ENCODE data around the gene ANTXR2.
"Not testable (repeated sequence)": the region's sequence is repeated elsewhere in the genome, so short reads cannot be mapped to it uniquely, and the experiment has no call there.

The ANTXR2 gene

GRCh38 chr4:79889026-79889425 is 184.0 kb downstream of the ANTXR2 start:
- not testable (repeated sequence) for H4K5ac ChIP-seq (ENCODE audit: low read length); H3K79me2 ChIP-seq (ENCODE audit: control insufficient read depth, insufficient read depth, low read length); H3K56ac ChIP-seq (ENCODE audit: low read length); H3K4ac ChIP-seq (ENCODE audit: low read depth, low read length); H3K79me1 ChIP-seq (ENCODE audit: low read length); H3K4me1 ChIP-seq (ENCODE audit: control insufficient read depth, low read depth, low read length); H2BK15ac ChIP-seq (replicated peaks; ENCODE audit: low read depth); DNase-seq; H3K4me3 ChIP-seq (ENCODE audit: low read length); H2BK120ac ChIP-seq (ENCODE audit: low read depth, low read length); H3K4me2 ChIP-seq (ENCODE audit: low read length); H2AK5ac ChIP-seq (ENCODE audit: low read length); H3K36me3 ChIP-seq (ENCODE audit: control insufficient read depth, insufficient read depth, low read length); H3K27me3 ChIP-seq (ENCODE audit: insufficient read depth, low read length, poor library complexity); H4K8ac ChIP-seq (ENCODE audit: low read depth, low read length); H3K27ac ChIP-seq (ENCODE audit: low read depth, low read length); H3K18ac ChIP-seq (ENCODE audit: low read length); H2BK5ac ChIP-seq (ENCODE audit: low read length); H3K9ac ChIP-seq (ENCODE audit: low read length); H3K23ac ChIP-seq (ENCODE audit: low read length)
- WGBS (ENCODE audit: extremely low coverage, insufficient coverage, low lambda C conversion rate) = no CpG with 5 or more reads among the region's 1 CpG

- no peak overlapping the region for H3K27ac ChIP-seq (ENCODE audit: low read depth, low read length)
These were observed 186.5 kb downstream of the ANTXR2 start for GRCh38 chr4:79886557-79886956.

GRCh38 chr4:79886021-79886420 is 187.0 kb downstream of the ANTXR2 start:
- no peak overlapping the region for H3K4me2 ChIP-seq (ENCODE audit: low read length)
- no peak for DNase-seq
- no peaks in the 10 kb centered on the region for H3K36me3 ChIP-seq (ENCODE audit: control insufficient read depth, insufficient read depth, low read length)
- no CpG with 5 or more reads among the region's 5 CpGs for WGBS (ENCODE audit: extremely low coverage, insufficient coverage, low lambda C conversion rate)
- no peak overlapping the region for H3K9ac ChIP-seq (ENCODE audit: low read length)
- H2BK5ac ChIP-seq (ENCODE audit: low read length) = no peak overlapping the region
- no peak overlapping the region for H2BK15ac ChIP-seq (replicated peaks; ENCODE audit: low read depth)
- no peaks in the 10 kb centered on the region for H3K79me2 ChIP-seq (ENCODE audit: control insufficient read depth, insufficient read depth, low read length)
- no peak overlapping the region for H3K18ac ChIP-seq (ENCODE audit: low read length)
- no peak overlapping the region for H4K8ac ChIP-seq (ENCODE audit: low read depth, low read length)
- H2BK120ac ChIP-seq (ENCODE audit: low read depth, low read length) = no peak overlapping the region
- H3K23ac ChIP-seq (ENCODE audit: low read length) = no peak overlapping the region
- H4K5ac ChIP-seq (ENCODE audit: low read length) = no peak overlapping the region
- H3K4me3 ChIP-seq (ENCODE audit: low read length) = no peak overlapping the region
- no peaks in the 10 kb centered on the region for H3K4me1 ChIP-seq (ENCODE audit: control insufficient read depth, low read depth, low read length)
- no peak overlapping the region for H3K56ac ChIP-seq (ENCODE audit: low read length)
- H2AK5ac ChIP-seq (ENCODE audit: low read length) = no peak overlapping the region
- no peak overlapping the region for H3K27ac ChIP-seq (ENCODE audit: low read depth, low read length)
- no peaks in the 10 kb centered on the region for H3K79me1 ChIP-seq (ENCODE audit: low read length)
- no peak overlapping the region for H3K4ac ChIP-seq (ENCODE audit: low read depth, low read length)
- H3K27me3 ChIP-seq (ENCODE audit: insufficient read depth, low read length, poor library complexity) = no peaks in the 10 kb centered on the region

More at GRCh38 chr4:79886557-79886956, 186.5 kb downstream of the ANTXR2 start:
- H3K56ac ChIP-seq (ENCODE audit: low read length) = no peak overlapping the region
- no peak overlapping the region for H2BK5ac ChIP-seq (ENCODE audit: low read length)
- no peak overlapping the region for H4K8ac ChIP-seq (ENCODE audit: low read depth, low read length)
- H3K79me2 ChIP-seq (ENCODE audit: control insufficient read depth, insufficient read depth, low read length) = no peaks in the 10 kb centered on the region
- no peak overlapping the region for H3K4me3 ChIP-seq (ENCODE audit: low read length)
- no peak overlapping the region for H2AK5ac ChIP-seq (ENCODE audit: low read length)
- H2BK120ac ChIP-seq (ENCODE audit: low read depth, low read length) = no peak overlapping the region
- no peaks in the 10 kb centered on the region for H3K4me1 ChIP-seq (ENCODE audit: control insufficient read depth, low read depth, low read length)
- H3K9ac ChIP-seq (ENCODE audit: low read length) = no peak overlapping the region
- no peak overlapping the region for H2BK15ac ChIP-seq (replicated peaks; ENCODE audit: low read depth)
- no peak overlapping the region for H3K18ac ChIP-seq (ENCODE audit: low read length)
- no peak overlapping the region for H3K4ac ChIP-seq (ENCODE audit: low read depth, low read length)
- H3K79me1 ChIP-seq (ENCODE audit: low read length) = no peaks in the 10 kb centered on the region
- H3K36me3 ChIP-seq (ENCODE audit: control insufficient read depth, insufficient read depth, low read length) = no peaks in the 10 kb centered on the region
- no peak overlapping the region for H4K5ac ChIP-seq (ENCODE audit: low read length)
- WGBS (ENCODE audit: extremely low coverage, insufficient coverage, low lambda C conversion rate) = no CpG with 5 or more reads among the region's 1 CpG
- H3K4me2 ChIP-seq (ENCODE audit: low read length) = no peak overlapping the region
- no peaks in the 10 kb centered on the region for H3K27me3 ChIP-seq (ENCODE audit: insufficient read depth, low read length, poor library complexity)
- H3K23ac ChIP-seq (ENCODE audit: low read length) = no peak overlapping the region
- no peak for DNase-seq

GRCh38 chr4:79883290-79883689 is 189.7 kb downstream of the ANTXR2 start:
- Histone ChIP-seq H2BK15ac (replicated peaks; ENCODE audit: low read depth) (no peak overlapping the region), H3K4me3 (ENCODE audit: low read length) (no peak overlapping the region), H3K23ac (ENCODE audit: low read length) (no peak overlapping the region), H3K4me2 (ENCODE audit: low read length) (no peak overlapping the region), H3K4me1 (ENCODE audit: control insufficient read depth, low read depth, low read length) (no peaks in the 10 kb centered on the region), H2BK120ac (ENCODE audit: low read depth, low read length) (no peak overlapping the region), H3K79me1 (ENCODE audit: low read length) (no peaks in the 10 kb centered on the region), H2AK5ac (ENCODE audit: low read length) (no peak overlapping the region), H3K56ac (ENCODE audit: low read length) (no peak overlapping the region), H3K9ac (ENCODE audit: low read length) (no peak overlapping the region), H4K8ac (ENCODE audit: low read depth, low read length) (no peak overlapping the region), H4K5ac (ENCODE audit: low read length) (no peak overlapping the region), H3K36me3 (ENCODE audit: control insufficient read depth, insufficient read depth, low read length) (no peaks in the 10 kb centered on the region), H3K4ac (ENCODE audit: low read depth, low read length) (no peak overlapping the region), H2BK5ac (ENCODE audit: low read length) (no peak overlapping the region), H3K27ac (ENCODE audit: low read depth, low read length) (no peak overlapping the region), H3K18ac (ENCODE audit: low read length) (no peak overlapping the region), H3K79me2 (ENCODE audit: control insufficient read depth, insufficient read depth, low read length) (no peaks in the 10 kb centered on the region), H3K27me3 (ENCODE audit: insufficient read depth, low read length, poor library complexity) (no peaks in the 10 kb centered on the region)
- no peak for DNase-seq
- WGBS (ENCODE audit: extremely low coverage, insufficient coverage, low lambda C conversion rate) = no CpG with 5 or more reads among the region's 1 CpG

GRCh38 chr4:79882806-79883205 is 190.2 kb downstream of the ANTXR2 start:
- WGBS (ENCODE audit: extremely low coverage, insufficient coverage, low lambda C conversion rate) = no CpG with 5 or more reads among the region's 1 CpG
- Histone ChIP-seq H2BK120ac (ENCODE audit: low read depth, low read length) (no peak overlapping the region), H3K27ac (ENCODE audit: low read depth, low read length) (no peak overlapping the region), H4K8ac (ENCODE audit: low read depth, low read length) (no peak overlapping the region), H3K18ac (ENCODE audit: low read length) (no peak overlapping the region), H3K79me1 (ENCODE audit: low read length) (no peaks in the 10 kb centered on the region), H3K23ac (ENCODE audit: low read length) (no peak overlapping the region), H3K4me3 (ENCODE audit: low read length) (no peak overlapping the region), H2AK5ac (ENCODE audit: low read length) (no peak overlapping the region), H3K79me2 (ENCODE audit: control insufficient read depth, insufficient read depth, low read length) (no peaks in the 10 kb centered on the region), H2BK15ac (replicated peaks; ENCODE audit: low read depth) (no peak overlapping the region), H3K4me1 (ENCODE audit: control insufficient read depth, low read depth, low read length) (no peaks in the 10 kb centered on the region), H3K9ac (ENCODE audit: low read length) (no peak overlapping the region), H3K27me3 (ENCODE audit: insufficient read depth, low read length, poor library complexity) (no peaks in the 10 kb centered on the region), H3K36me3 (ENCODE audit: control insufficient read depth, insufficient read depth, low read length) (no peaks in the 10 kb centered on the region), H2BK5ac (ENCODE audit: low read length) (no peak overlapping the region), H3K4me2 (ENCODE audit: low read length) (no peak overlapping the region), H3K4ac (ENCODE audit: low read depth, low read length) (no peak overlapping the region), H4K5ac (ENCODE audit: low read length) (no peak overlapping the region), H3K56ac (ENCODE audit: low read length) (no peak overlapping the region)
- no peak for DNase-seq

GRCh38 chr4:79881407-79881806 is 191.6 kb downstream of the ANTXR2 start:
- Histone ChIP-seq H3K4me3 (ENCODE audit: low read length) (no peak overlapping the region), H2BK120ac (ENCODE audit: low read depth, low read length) (no peak overlapping the region), H3K79me2 (ENCODE audit: control insufficient read depth, insufficient read depth, low read length) (no peaks in the 10 kb centered on the region), H3K56ac (ENCODE audit: low read length) (no peak overlapping the region), H3K4ac (ENCODE audit: low read depth, low read length) (no peak overlapping the region), H3K79me1 (ENCODE audit: low read length) (no peaks in the 10 kb centered on the region), H3K4me2 (ENCODE audit: low read length) (no peak overlapping the region), H4K5ac (ENCODE audit: low read length) (no peak overlapping the region), H2BK15ac (replicated peaks; ENCODE audit: low read depth) (no peak overlapping the region), H4K8ac (ENCODE audit: low read depth, low read length) (no peak overlapping the region), H3K18ac (ENCODE audit: low read length) (no peak overlapping the region), H3K23ac (ENCODE audit: low read length) (no peak overlapping the region), H3K9ac (ENCODE audit: low read length) (no peak overlapping the region), H3K27me3 (ENCODE audit: insufficient read depth, low read length, poor library complexity) (no peaks in the 10 kb centered on the region), H3K36me3 (ENCODE audit: control insufficient read depth, insufficient read depth, low read length) (no peaks in the 10 kb centered on the region), H2AK5ac (ENCODE audit: low read length) (no peak overlapping the region), H2BK5ac (ENCODE audit: low read length) (no peak overlapping the region), H3K4me1 (ENCODE audit: control insufficient read depth, low read depth, low read length) (no peaks in the 10 kb centered on the region), H3K27ac (ENCODE audit: low read depth, low read length) (no peak overlapping the region)
- no peak for DNase-seq
